H9 (cell line): ENCODE data around the gene ANAPC15. TPM values are rescaled to one million over a fixed set of nuclear protein-coding genes. Genes with fewer than 3 reads are reported as not detected.

ENCODE experiments used
- DNase-seq: peaks from one replicate; pipeline ENCODE4 v3.0.0-alpha.2; 2017
- H2AFZ ChIP-seq: one replicate; pipeline ENCODE4 v1.6.1; 2013; ENCODE audit warnings: mild to moderate bottlenecking, low read length, control low read depth, moderate library complexity
- H2AK5ac ChIP-seq: 2 replicates; pipeline ENCODE4 v1.6.1; 2013; ENCODE audit warnings: low read length, control low read depth, mixed read lengths; ENCODE audit not compliant: insufficient read length
- H2BK120ac ChIP-seq: one replicate; pipeline ENCODE4 v1.6.1; 2013; ENCODE audit warnings: low read depth, mild to moderate bottlenecking, low read length, control low read depth, inconsistent platforms; ENCODE audit not compliant: poor library complexity, severe bottlenecking
- H2BK12ac ChIP-seq: 2 replicates; pipeline ENCODE4 v1.6.1; 2013; ENCODE audit warnings: low read length, control low read depth, mixed read lengths, low read depth; ENCODE audit not compliant: insufficient read length
- H2BK15ac ChIP-seq: 2 replicates; pipeline ENCODE4 v1.6.1; 2013; ENCODE audit warnings: low read depth, low read length, control low read depth
- H2BK20ac ChIP-seq: one replicate; pipeline ENCODE4 v1.6.1; 2013; ENCODE audit warnings: low read depth, mild to moderate bottlenecking, low read length, control low read depth, inconsistent platforms; ENCODE audit not compliant: poor library complexity, severe bottlenecking
- H2BK5ac ChIP-seq: 2 replicates; pipeline ENCODE4 v1.6.1; 2013; ENCODE audit warnings: low read length, control low read depth, mixed read lengths; ENCODE audit not compliant: insufficient read length
- H3K14ac ChIP-seq: 2 replicates; pipeline ENCODE4 v1.6.1; 2013; ENCODE audit warnings: low read length, control low read depth; ENCODE audit not compliant: insufficient read depth
- H3K18ac ChIP-seq: 2 replicates; pipeline ENCODE4 v1.6.1; 2013; ENCODE audit warnings: low read depth, mild to moderate bottlenecking, mixed read lengths, low read length, control low read depth; ENCODE audit not compliant: insufficient read length
- H3K23ac ChIP-seq: 2 replicates; pipeline ENCODE4 v1.6.1; 2013; ENCODE audit warnings: low read length, control low read depth, mixed read lengths, low read depth; ENCODE audit not compliant: insufficient read length
- H3K23me2 ChIP-seq: 2 replicates; pipeline ENCODE4 v1.6.1; 2013; ENCODE audit warnings: low read depth, mild to moderate bottlenecking, mixed read lengths, low read length, control low read depth; ENCODE audit not compliant: insufficient read length, poor library complexity, severe bottlenecking
- H3K27ac ChIP-seq: 2 replicates; pipeline ENCODE4 v1.5.1; 2013; ENCODE audit warnings: low read length, control low read depth, mixed read lengths, low read depth; ENCODE audit not compliant: insufficient read length
- H3K27me3 ChIP-seq: 2 replicates; pipeline ENCODE4 v1.6.1; 2013; ENCODE audit warnings: low read length, control low read depth, inconsistent platforms; ENCODE audit not compliant: insufficient read depth
- H3K4ac ChIP-seq: 2 replicates; pipeline ENCODE4 v1.6.1; 2013; ENCODE audit warnings: low read depth, mild to moderate bottlenecking, control low read depth, inconsistent platforms, low read length, moderate library complexity
- H3K4me1 ChIP-seq: 2 replicates; pipeline ENCODE4 v1.6.1; 2013; ENCODE audit warnings: low read length, control low read depth, inconsistent platforms; ENCODE audit not compliant: insufficient read depth
- H3K4me2 ChIP-seq: 2 replicates; pipeline ENCODE4 v1.6.1; 2013; ENCODE audit warnings: low read length, control low read depth, mixed read lengths; ENCODE audit not compliant: insufficient read length, insufficient read depth
- H3K56ac ChIP-seq: 2 replicates; pipeline ENCODE4 v1.6.1; 2013; ENCODE audit warnings: low read depth, mild to moderate bottlenecking, mixed read lengths, low read length, control low read depth; ENCODE audit not compliant: insufficient read length
- H3K79me1 ChIP-seq: 2 replicates; pipeline ENCODE4 v1.6.1; 2013; ENCODE audit warnings: low read depth, mild to moderate bottlenecking, moderate library complexity, low read length, control low read depth, inconsistent platforms; ENCODE audit not compliant: insufficient read depth, poor library complexity, severe bottlenecking
- H3K79me2 ChIP-seq: 2 replicates; pipeline ENCODE4 v1.6.1; 2013; ENCODE audit warnings: low read length, control low read depth, inconsistent platforms; ENCODE audit not compliant: insufficient read depth
- H3K9ac ChIP-seq: 2 replicates; pipeline ENCODE4 v1.6.1; 2013; ENCODE audit warnings: low read length, control low read depth, mixed read lengths; ENCODE audit not compliant: insufficient read length; ENCODE audit errors: extremely low read depth
- H3K9me3 ChIP-seq: one replicate; pipeline ENCODE4 v1.6.1; 2013; ENCODE audit warnings: low read depth, low read length, inconsistent platforms; ENCODE audit not compliant: control insufficient read depth
- H3T11ph ChIP-seq: one replicate; pipeline ENCODE4 v1.6.1; 2013; ENCODE audit warnings: mild to moderate bottlenecking, low read length, control low read depth, inconsistent platforms
- H4K20me1 ChIP-seq: one replicate; pipeline ENCODE4 v1.6.1; 2013; ENCODE audit not compliant: control insufficient read depth, insufficient read length, insufficient read depth
- H4K5ac ChIP-seq: 2 replicates; pipeline ENCODE4 v1.6.1; 2013; ENCODE audit warnings: low read depth, mild to moderate bottlenecking, mixed read lengths, low read length, control low read depth; ENCODE audit not compliant: insufficient read length
- H4K8ac ChIP-seq: replicated peaks from 2 replicates; pipeline ENCODE4 v1.6.1; 2013; ENCODE audit warnings: low read length, control low read depth, mixed read lengths, low read depth; ENCODE audit not compliant: insufficient read length
- H4K91ac ChIP-seq: 2 replicates; pipeline ENCODE4 v1.6.1; 2013; ENCODE audit warnings: low read depth, mild to moderate bottlenecking, moderate library complexity, mixed read lengths, low read length, control low read depth; ENCODE audit not compliant: insufficient read length
- H3K27ac Mint-ChIP-seq, 3 experiments: 2 replicates in 2 of 3; 3 replicates in 1 of 3; pipeline ENCODE4 v1.8.0; 2020 to 2021; ENCODE audit warnings: mixed read lengths in 3 of 3, mild to moderate bottlenecking in 1 of 3, moderate library complexity in 1 of 3
- H3K27me3 Mint-ChIP-seq: 2 replicates; pipeline ENCODE4 v1.8.0; 2021; ENCODE audit warnings: low read depth, mild to moderate bottlenecking, moderate library complexity, mixed read lengths
- H3K36me3 Mint-ChIP-seq, 3 experiments: 2 replicates in 2 of 3; 3 replicates in 1 of 3; pipeline ENCODE4 v1.8.0; 2020 to 2021; ENCODE audit warnings: low read depth in 3 of 3, mixed read lengths in 3 of 3; ENCODE audit not compliant: insufficient read depth in 1 of 3
- H3K4me1 Mint-ChIP-seq, 2 experiments: 2 replicates each; pipeline ENCODE4 v1.8.0; 2020; ENCODE audit warnings: mixed read lengths in 2 of 2
- H3K4me3 Mint-ChIP-seq, 2 experiments: 2 replicates in 1 of 2; 3 replicates in 1 of 2; pipeline ENCODE4 v1.8.0; 2020 to 2021; ENCODE audit warnings: mild to moderate bottlenecking in 2 of 2, mixed read lengths in 2 of 2, moderate library complexity in 1 of 2
- H3K9me3 Mint-ChIP-seq, 2 experiments: 2 replicates in 1 of 2; 3 replicates in 1 of 2; pipeline ENCODE4 v1.8.0; 2020; ENCODE audit warnings: mild to moderate bottlenecking in 2 of 2, mixed read lengths in 2 of 2, moderate library complexity in 1 of 2
- WGBS: extraction: QIAGEN DNeasy Blood & Tissue Kit; methylation state at CpG from one replicate; pipeline ENCODE4 v1.1.7; 2013; ENCODE audit warnings: missing lambda C conversion rate, low lambda C conversion rate, mixed read lengths; ENCODE audit not compliant: insufficient read length; ENCODE audit errors: extremely low coverage; 5-methylcytosine and 5-hydroxymethylcytosine counted together
- total RNA-seq: library from RNA; stranded (reverse); gene quantifications from 2 replicates; pipeline ENCODE4 v1.2.1, GENCODE V29; 2021
- TF ChIP-seq, protein P1 (sequence below): fragments of 200-600 bp; sonication (generic); conservative IDR thresholded peaks from 3 replicates; pipeline ENCODE4 v1.8.0; 2021; ENCODE audit warnings: antibody characterized with exemption, mild to moderate bottlenecking

The ANAPC15 gene
- total RNA-seq, 1 experiment from 2014 or later, result 72.6 TPM

DNA sequence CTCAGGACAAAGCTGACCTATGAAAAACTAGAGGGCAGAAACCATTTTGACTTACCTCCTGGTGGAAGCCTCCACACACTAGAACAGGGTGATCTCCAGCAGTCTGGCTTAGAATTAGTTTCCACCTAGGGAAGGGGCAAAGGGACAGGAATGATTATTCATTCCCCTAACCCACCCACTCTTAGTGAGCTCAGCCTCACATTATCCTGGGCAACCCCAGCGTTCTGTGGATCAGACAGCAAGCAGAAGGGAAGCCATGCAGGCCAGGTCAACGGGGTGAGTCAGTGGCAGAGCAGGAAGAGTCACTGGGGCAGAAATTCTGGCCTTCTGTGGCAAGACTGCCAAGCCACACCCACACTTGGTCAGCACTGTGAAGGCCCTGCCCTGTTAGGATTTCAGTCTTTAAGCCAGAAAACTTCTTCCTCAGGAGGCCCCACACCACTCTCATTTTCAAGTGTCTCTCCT lies 42.7 kb downstream of the ANAPC15 start:
- Histone ChIP-seq H2BK20ac (no peak overlapping the region), H4K91ac (no peak overlapping the region), H4K20me1 (no peaks in the 10 kb centered on the region), H2AK5ac (no peak overlapping the region), H2BK120ac (no peak overlapping the region), H2BK5ac (no peak overlapping the region), H3K9ac (no peak overlapping the region), H2AFZ (no peak overlapping the region), H3K56ac (no peak overlapping the region), H3K79me2 (peaks cover 2% of the 10 kb centered on the region; the same call in 1 of the 2 replicates), H3T11ph (no peak overlapping the region), H3K14ac (no peak overlapping the region), H3K4me1 (peaks cover 5% of the 10 kb centered on the region; the same call in 1 of the 2 replicates), H4K8ac (no peak overlapping the region), H4K5ac (no peak overlapping the region), H3K27me3 (no peaks in the 10 kb centered on the region), H3K27ac (no peak overlapping the region), H3K23me2 (no peaks in the 10 kb centered on the region), H3K18ac (no peak overlapping the region), H3K4ac (no peak overlapping the region), H2BK12ac (no peak overlapping the region), H3K4me2 (no peak overlapping the region), H3K79me1 (peaks cover 4% of the 10 kb centered on the region), H3K9me3 (no peaks in the 10 kb centered on the region), H2BK15ac (no peak overlapping the region), H3K23ac (no peak overlapping the region)
- peaks cover 1 to 23% (median 18%) of the 10 kb centered on the region in 3 experiments; a peak in 6 of 7 replicates for H3K36me3 Mint-ChIP-seq
- no CpG with 5 or more reads among the region's 2 CpGs for WGBS
- H3K27ac Mint-ChIP-seq, result peak overlapping the region; percentile 2 to 76 (median 36); a peak in 4 of 7 replicates
- no peaks in the 10 kb centered on the region for H3K27me3 Mint-ChIP-seq
- no peak overlapping the region for H3K4me3 Mint-ChIP-seq
- H3K4me1 Mint-ChIP-seq, result peaks cover 36 to 44% of the 10 kb centered on the region in 2 experiments
- peak; percentile 42 for DNase-seq
- H3K9me3 Mint-ChIP-seq, result no peaks in the 10 kb centered on the region
- TF ChIP-seq, protein P1, sequence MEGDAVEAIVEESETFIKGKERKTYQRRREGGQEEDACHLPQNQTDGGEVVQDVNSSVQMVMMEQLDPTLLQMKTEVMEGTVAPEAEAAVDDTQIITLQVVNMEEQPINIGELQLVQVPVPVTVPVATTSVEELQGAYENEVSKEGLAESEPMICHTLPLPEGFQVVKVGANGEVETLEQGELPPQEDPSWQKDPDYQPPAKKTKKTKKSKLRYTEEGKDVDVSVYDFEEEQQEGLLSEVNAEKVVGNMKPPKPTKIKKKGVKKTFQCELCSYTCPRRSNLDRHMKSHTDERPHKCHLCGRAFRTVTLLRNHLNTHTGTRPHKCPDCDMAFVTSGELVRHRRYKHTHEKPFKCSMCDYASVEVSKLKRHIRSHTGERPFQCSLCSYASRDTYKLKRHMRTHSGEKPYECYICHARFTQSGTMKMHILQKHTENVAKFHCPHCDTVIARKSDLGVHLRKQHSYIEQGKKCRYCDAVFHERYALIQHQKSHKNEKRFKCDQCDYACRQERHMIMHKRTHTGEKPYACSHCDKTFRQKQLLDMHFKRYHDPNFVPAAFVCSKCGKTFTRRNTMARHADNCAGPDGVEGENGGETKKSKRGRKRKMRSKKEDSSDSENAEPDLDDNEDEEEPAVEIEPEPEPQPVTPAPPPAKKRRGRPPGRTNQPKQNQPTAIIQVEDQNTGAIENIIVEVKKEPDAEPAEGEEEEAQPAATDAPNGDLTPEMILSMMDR, result no peak
